Neural cell (in vitro differentiated cells): Measurements from ENCODE around the gene SLC22A5.

Experiments used
- CTCF ChIP-seq: fragments of 450-650 bp; IDR thresholded peaks from 2 replicates; pipeline ENCODE4 v1.5.1; 2014; ENCODE audit warnings: antibody characterized with exemption, mild to moderate bottlenecking, moderate library complexity; ENCODE audit not compliant: poor library complexity, severe bottlenecking
- EP300 ChIP-seq: fragments of 450-650 bp; conservative IDR thresholded peaks from 2 replicates; pipeline ENCODE4 v1.6.1; 2014; ENCODE audit warnings: antibody characterized with exemption, mild to moderate bottlenecking, moderate library complexity; ENCODE audit not compliant: poor library complexity, severe bottlenecking
- EZH2 ChIP-seq: fragments of 200-600, 300-800 bp; shearing (Covaris generic), sonication (generic); IDR thresholded peaks from 2 replicates; pipeline ENCODE4 v1.6.1; 2014; ENCODE audit warnings: antibody characterized with exemption, low read length, borderline replicate concordance, mild to moderate bottlenecking; ENCODE audit not compliant: insufficient read depth, poor library complexity, severe bottlenecking
- MXI1 ChIP-seq: fragments of 450-650 bp; conservative IDR thresholded peaks from 2 replicates; pipeline ENCODE4 v1.6.1; 2014; ENCODE audit warnings: antibody characterized with exemption, mild to moderate bottlenecking; ENCODE audit not compliant: poor library complexity, severe bottlenecking
- POLR2AphosphoS5 ChIP-seq: IDR thresholded peaks from 2 replicates; pipeline ENCODE4 v1.6.1; 2012
- RAD21 ChIP-seq: fragments of 450-650 bp; conservative IDR thresholded peaks from 2 replicates; pipeline ENCODE4 v1.6.1; 2014; ENCODE audit warnings: antibody characterized with exemption, mild to moderate bottlenecking, moderate library complexity
- SMC3 ChIP-seq: fragments of 450-650 bp; conservative IDR thresholded peaks from 2 replicates; pipeline ENCODE4 v1.6.1; 2014; ENCODE audit warnings: antibody characterized with exemption, mild to moderate bottlenecking, moderate library complexity; ENCODE audit not compliant: poor library complexity
- TAF1 ChIP-seq: IDR thresholded peaks from 2 replicates; pipeline ENCODE4 v1.6.1; 2012; ENCODE audit warnings: low read depth
- TF ChIP-seq, protein P1 (sequence below): IDR thresholded peaks from 2 replicates; pipeline ENCODE4 v1.6.1; 2012; ENCODE audit warnings: borderline replicate concordance

DNA sequence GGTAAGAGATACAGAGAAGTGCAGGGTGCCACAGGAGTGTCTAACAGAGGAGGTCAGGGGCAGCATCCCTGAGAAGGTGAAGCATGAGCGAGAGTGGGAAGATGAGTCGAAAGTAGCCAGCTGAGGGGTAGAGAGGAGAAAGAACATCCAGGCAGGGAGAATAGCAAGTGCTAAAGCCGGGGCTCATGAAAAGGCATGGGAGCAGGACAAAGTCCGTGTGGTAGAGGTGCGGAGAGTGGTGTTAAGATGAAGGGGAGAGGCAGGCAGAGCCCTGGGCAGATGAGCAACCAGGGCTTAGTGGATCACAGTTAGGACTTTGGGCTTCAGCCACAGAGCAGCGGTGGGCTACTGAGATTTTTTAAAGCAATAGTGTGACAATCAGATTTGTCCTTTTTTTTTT is 10.5 kb downstream of the SLC22A5 start:
- TF ChIP-seq MXI1 (no peak), RAD21 (no peak), EP300 (no peak), CTCF (no peak), EZH2 (no peak), POLR2AphosphoS5 (no peak), TAF1 (no peak), SMC3 (no peak)
- TF ChIP-seq, protein P1, sequence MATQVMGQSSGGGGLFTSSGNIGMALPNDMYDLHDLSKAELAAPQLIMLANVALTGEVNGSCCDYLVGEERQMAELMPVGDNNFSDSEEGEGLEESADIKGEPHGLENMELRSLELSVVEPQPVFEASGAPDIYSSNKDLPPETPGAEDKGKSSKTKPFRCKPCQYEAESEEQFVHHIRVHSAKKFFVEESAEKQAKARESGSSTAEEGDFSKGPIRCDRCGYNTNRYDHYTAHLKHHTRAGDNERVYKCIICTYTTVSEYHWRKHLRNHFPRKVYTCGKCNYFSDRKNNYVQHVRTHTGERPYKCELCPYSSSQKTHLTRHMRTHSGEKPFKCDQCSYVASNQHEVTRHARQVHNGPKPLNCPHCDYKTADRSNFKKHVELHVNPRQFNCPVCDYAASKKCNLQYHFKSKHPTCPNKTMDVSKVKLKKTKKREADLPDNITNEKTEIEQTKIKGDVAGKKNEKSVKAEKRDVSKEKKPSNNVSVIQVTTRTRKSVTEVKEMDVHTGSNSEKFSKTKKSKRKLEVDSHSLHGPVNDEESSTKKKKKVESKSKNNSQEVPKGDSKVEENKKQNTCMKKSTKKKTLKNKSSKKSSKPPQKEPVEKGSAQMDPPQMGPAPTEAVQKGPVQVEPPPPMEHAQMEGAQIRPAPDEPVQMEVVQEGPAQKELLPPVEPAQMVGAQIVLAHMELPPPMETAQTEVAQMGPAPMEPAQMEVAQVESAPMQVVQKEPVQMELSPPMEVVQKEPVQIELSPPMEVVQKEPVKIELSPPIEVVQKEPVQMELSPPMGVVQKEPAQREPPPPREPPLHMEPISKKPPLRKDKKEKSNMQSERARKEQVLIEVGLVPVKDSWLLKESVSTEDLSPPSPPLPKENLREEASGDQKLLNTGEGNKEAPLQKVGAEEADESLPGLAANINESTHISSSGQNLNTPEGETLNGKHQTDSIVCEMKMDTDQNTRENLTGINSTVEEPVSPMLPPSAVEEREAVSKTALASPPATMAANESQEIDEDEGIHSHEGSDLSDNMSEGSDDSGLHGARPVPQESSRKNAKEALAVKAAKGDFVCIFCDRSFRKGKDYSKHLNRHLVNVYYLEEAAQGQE, result no peak
